CD4-positive, alpha-beta T cell treated with Interleukin-17A for 4 hours (primary cell): Measurements from ENCODE around the gene FADS1.
A peak's percentile ranks its signal among the peaks of the same experiment; 100 is the strongest.

Source experiments
- DNase-seq: peaks from one replicate; pipeline ENCODE4 v3.0.0-alpha.2; 2020; ENCODE audit warnings: mixed read lengths

Gene FADS1

DNA sequence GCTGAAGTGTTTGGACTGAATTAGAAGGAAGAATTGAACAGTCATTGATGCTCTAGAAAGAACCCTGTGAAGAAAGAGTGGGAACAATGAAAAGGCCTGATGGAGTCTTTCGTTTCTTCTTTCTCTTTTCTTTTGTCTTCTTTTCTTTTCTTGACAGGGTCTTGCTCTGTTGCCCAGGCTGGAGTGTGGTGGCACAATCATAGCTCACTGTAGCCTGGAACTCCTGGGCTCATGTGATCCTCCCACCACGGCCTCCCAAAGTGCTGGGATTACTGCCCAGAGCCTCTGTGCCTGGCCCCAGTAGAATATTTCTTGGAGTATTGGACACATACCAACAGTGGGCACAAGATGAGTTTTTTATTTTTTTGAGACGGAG lies 23.0 kb downstream of the FADS1 start:
- DNase-seq = no peak

DNA sequence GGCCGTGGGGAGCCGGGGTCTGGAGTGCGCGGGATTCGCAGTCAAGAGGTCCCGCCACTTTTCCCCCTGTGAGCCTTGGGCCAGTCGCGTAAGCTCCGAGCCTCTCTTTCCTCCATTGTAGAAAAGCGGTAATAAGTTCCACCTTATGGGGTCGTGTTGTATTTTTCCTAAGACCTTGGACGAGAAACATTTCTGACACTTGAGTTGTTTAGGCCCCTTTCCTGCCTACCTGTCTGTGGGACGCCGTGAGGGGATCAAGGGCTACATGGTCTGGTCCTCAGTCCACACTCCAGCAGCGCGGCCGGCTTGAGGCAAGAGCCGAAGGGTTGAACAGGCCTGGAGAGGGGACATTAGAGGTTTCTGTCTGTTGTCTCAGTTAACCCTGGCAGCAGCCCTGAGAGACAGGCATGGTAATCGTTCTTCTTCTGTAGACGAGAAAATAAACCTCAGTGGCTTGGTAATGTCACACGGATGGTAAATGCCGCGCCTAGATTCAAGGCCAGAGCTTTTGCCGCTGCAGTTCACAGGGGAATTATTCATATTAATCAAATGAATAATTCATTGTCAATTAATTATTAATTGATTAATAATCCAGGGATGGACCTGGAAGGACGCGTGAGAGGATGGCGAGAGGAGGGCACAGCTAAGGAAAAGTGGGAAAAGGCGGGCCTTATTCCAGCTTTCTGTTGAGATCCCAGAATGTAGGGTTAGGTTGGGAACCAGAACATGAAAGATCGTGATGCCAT lies 23.5 kb downstream of the FADS1 start:
- DNase-seq = no peak

DNA sequence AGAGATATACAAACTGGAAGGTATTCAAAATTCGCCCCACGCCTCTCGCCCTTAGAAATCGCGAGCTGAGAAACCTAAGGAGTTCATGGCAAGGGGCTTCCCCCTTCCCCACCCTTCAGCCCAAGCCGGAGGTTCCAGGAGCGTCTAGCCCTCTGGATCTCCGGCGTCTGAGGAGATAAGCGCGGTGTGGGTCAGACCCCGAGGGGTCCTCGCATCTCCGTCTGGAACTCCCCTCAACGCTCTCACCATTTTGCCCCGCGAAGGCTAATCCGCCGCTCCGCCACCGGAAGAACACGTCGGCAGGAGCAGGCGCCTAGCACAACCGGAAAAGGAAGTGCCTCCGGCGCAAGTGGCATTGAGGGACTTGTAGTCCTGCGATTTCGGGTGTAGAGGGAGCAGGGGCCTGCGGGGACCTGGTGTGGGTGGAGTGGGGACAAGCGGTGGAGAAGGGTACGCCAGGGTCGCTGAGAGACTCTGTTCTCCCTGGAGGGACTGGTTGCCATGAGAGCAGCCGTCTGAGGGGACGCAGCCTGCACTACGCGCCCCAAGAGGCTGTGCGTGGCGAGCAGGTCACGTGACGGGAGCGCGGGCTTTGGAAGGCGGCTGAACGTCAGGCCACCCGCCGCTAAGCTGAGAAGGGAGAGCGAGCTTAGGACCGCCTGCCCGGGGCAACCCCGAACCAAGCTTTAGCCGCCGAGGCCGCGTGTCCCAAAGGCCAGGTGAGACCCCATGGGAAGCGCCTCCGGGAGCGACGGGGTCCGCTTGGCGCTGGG lies 24.3 kb downstream of the FADS1 start, which contains the start of the genes FEN1 and TMEM258:
TSS of gene FEN1 (plus strand) at position 602 of the 773 bp plus-strand sequence. CDS start 2,451 bp downstream, outside the sequence.
TSS of gene TMEM258 (minus strand) at position 290 of the 773 bp plus-strand sequence. CDS start at position 249, 41 bp downstream.
- DNase-seq = peak; percentile 86

DNA sequence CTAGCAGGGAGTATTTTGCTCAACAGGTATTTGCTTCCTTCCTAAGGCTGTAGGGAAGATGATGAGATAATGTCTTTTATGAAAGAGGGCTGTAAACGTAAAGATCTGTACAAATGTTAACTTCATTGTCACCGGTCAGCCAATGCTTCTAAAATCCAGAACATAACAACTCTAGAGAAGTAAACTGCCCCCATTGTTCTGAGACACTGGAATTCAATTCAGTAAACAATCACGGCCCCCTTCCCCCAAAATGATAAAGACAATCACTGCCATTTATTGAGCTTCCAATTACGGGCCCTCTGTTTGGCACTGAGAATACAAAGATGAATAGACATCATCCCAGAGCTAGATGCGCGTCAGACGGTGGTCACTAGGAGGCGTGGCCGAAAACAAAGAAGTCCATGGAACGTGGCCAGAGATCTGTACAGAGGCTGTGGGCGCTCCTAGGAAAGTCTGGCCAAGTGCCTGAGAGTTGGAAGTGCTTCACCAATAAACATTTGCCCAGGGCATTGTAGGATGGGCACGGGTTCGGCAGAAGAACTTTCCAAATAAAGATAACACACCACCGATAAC lies 25.0 kb downstream of the FADS1 start:
- DNase-seq = peak; percentile 18

DNA sequence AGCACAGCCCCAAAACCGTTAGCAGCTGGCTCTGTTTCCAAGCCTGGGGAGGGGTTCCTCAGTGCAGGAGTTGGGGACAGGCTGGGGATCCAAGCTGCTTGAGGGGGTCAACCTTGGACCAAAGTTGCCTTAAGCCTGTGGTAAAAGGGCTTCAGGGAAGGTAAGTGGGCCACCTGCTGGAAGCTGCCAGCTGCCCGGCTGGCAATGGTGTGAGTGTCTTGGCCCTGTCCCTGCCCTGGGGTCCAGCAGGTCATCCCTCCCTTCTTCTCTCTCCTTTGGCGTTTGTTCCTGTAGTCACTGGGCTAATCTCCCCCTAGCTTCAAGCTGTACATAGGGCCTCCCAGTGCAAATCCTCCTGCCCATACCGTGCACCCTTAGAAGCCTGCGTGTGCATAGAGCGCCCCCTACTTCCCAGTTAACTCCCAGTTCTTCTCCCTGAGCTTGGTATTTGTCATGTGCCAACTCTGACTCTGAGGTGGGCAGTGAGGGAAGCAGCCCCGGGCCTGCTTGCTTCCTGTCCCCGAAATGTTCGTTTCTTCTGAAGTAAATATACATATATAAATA lies 28.8 kb downstream of the FADS1 start:
- DNase-seq = peak; percentile 23

- no peak for DNase-seq
Measured at GRCh38 chr11:61785837-61786402, 30.9 kb downstream of the FADS1 start.

- no peak for DNase-seq
Measured at GRCh38 chr11:61784506-61784805, 32.3 kb downstream of the FADS1 start.

GRCh38 chr11:61783717-61784505 lies 32.9 kb downstream of the FADS1 start:
- DNase-seq = no peak

GRCh38 chr11:61782841-61783240 lies 34.0 kb downstream of the FADS1 start:
- no peak for DNase-seq

DNA sequence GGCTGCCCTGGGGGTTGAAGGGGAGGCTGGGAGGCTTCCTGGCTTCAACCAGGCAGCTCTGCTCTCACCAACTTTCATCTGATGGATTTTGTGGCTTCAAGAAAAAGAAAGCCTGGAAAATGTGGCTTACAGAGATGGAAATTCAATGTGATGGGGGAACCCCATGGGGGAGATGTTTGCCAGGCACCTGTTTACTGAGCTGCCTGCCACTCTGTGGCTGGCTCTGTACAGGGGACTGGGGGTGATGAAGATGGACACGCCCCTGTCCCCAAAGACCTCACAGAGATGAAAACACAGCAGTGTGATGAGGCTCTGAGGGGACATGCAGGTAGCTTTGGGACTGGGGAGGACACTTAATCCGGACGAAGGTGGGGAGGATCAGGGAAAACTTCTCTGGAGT lies 34.5 kb downstream of the FADS1 start:
- DNase-seq = no peak

GRCh38 chr11:61781585-61781984 lies 35.2 kb downstream of the FADS1 start:
- DNase-seq = no peak

- DNase-seq = no peak
Measured at GRCh38 chr11:61780581-61781162, 36.1 kb downstream of the FADS1 start.

- DNase-seq = no peak
Measured at GRCh38 chr11:61779666-61780525, 36.9 kb downstream of the FADS1 start.

DNA sequence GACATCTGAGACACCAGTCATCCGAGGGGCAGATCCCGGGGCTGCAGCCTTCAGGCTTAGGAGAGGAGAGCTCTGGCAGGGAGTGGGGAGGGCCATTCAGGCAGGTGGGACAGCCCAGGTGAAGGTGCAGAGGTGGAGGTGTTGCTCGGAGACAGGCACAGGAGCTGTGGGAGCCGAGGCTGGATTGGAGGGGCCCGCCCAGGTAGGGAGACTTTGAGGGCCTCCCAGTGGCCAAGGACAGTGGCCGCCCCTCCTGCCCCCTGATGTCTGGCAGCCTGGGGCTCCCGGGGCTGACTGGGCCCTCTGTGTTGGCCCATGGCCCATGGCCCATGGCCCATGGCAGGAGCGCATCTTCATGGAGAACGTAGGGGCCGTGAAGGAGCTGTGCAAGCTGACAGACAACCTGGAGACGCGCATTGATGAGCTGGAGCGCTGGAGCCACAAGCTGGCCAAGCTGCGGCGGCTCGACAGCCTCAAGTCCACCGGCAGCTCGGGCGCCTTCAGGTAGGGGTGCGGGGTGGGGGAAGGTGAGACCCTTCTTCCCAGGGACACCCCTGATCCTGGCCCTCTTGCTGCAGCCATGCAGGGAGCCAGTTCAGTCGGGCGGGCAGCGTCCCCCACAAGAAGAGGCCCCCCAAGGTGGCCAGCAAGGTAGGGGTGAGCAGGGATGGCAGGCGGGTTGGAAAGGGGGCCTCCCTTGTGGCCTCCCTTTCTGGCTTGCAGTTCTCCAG lies 37.7 kb downstream of the FADS1 start:
- no peak for DNase-seq

DNA sequence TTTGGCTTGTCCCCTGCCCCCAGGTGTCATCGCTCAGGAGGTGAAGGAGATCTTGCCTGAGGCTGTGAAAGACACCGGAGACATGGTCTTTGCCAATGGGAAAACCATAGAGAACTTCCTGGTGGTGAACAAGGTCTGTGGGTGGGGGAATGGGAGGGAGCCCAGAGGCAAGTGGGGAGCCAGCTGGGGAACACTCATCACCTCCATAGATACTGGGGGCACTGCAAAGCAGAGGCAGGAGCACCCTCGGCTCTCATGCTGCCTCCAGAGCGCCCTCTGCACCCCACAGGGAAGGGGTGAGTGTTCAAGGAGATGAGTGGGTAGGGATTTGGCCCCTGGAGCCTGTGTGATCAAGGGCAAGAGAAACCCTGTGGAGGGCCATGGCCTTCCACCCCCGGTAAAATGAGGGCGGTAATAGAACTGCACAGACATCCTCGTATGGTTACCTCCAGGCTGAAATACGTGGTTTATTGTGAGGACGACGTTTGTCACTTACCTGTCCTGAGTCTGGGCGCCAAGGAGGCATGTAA lies 38.4 kb downstream of the FADS1 start:
- DNase-seq = no peak

- DNase-seq = peak; percentile 85
Measured at GRCh38 chr11:61777234-61778090, 39.3 kb downstream of the FADS1 start.

GRCh38 chr11:61776561-61777075 lies 40.2 kb downstream of the FADS1 start:
- DNase-seq = peak; percentile 68
